Smooth muscle cell (in vitro differentiated cells): ENCODE results near the gene ATP8B4. TPM values are rescaled to one million over a fixed set of nuclear protein-coding genes. Genes with fewer than 3 reads are reported as not detected.

Experiments used
- DNase-seq: peaks from one replicate; lab custom pipeline; 2025; ENCODE audit not compliant: unreplicated experiment; lab: John Stamatoyannopoulos, UW
- H2AFZ ChIP-seq: fragments of 200-600 bp; sonication (generic); 2 replicates; pipeline ENCODE4 v1.6.0; 2016; ENCODE audit warnings: antibody characterized with exemption, low read depth, mild to moderate bottlenecking
- H3F3A ChIP-seq: fragments of 200-600 bp; sonication (generic); 2 replicates; pipeline ENCODE4 v1.6.0; 2017; ENCODE audit warnings: antibody characterized with exemption, low read depth
- H3K27ac ChIP-seq: fragments of 200-600 bp; sonication (generic); 2 replicates; pipeline ENCODE4 v1.5.1; 2016; ENCODE audit warnings: low read depth, mild to moderate bottlenecking
- H3K27me3 ChIP-seq: fragments of 200-600 bp; sonication (generic); 2 replicates; pipeline ENCODE4 v1.6.1; 2016; ENCODE audit warnings: low read depth, mild to moderate bottlenecking
- H3K36me3 ChIP-seq: fragments of 200-600 bp; sonication (generic); 2 replicates; pipeline ENCODE4 v1.5.1; 2016; ENCODE audit warnings: low read depth
- H3K4me1 ChIP-seq: fragments of 200-600 bp; sonication (generic); 2 replicates; pipeline ENCODE4 v1.5.1; 2016; ENCODE audit warnings: low read depth
- H3K4me2 ChIP-seq: fragments of 200-600 bp; sonication (generic); 2 replicates; pipeline ENCODE4 v1.6.0; 2016; ENCODE audit warnings: mild to moderate bottlenecking
- H3K4me3 ChIP-seq: fragments of 200-600 bp; sonication (generic); 2 replicates; pipeline ENCODE4 v1.5.1; 2016; ENCODE audit warnings: mild to moderate bottlenecking
- H3K79me2 ChIP-seq: fragments of 200-600 bp; sonication (generic); 2 replicates; pipeline ENCODE4 v1.6.0; 2016; ENCODE audit warnings: low read depth, mild to moderate bottlenecking
- H3K9ac ChIP-seq: fragments of 200-600 bp; sonication (generic); 2 replicates; pipeline ENCODE4 v1.6.0; 2016; ENCODE audit warnings: low read depth
- H3K9me3 ChIP-seq: fragments of 200-600 bp; sonication (generic); replicated peaks from 2 replicates; pipeline ENCODE4 v1.5.1; 2016; ENCODE audit warnings: low read depth
- H4K20me1 ChIP-seq: fragments of 200-600 bp; sonication (generic); 2 replicates; pipeline ENCODE4 v1.6.0; 2016; ENCODE audit warnings: low read depth
- WGBS: methylation state at CpG from one replicate; pipeline ENCODE4 v1.1.7; 2016; ENCODE audit warnings: low lambda C conversion rate; 5-methylcytosine and 5-hydroxymethylcytosine counted together
- polyA plus RNA-seq: library from polyadenylated mRNA; unstranded; fragments of >200 nt; fragmentation: Nextera tagmentation; extraction: Ambion mirVana; gene quantifications from 2 replicates; pipeline ENCODE4 v1.2.1, GENCODE V29; 2016
- total RNA-seq: library from RNA; depleted of rRNA; stranded (reverse); fragments of >200 nt; gene quantifications from 2 replicates; pipeline ENCODE4 v1.2.3, GENCODE V29; 2014
- TF ChIP-seq, protein P1 (sequence below): fragments of 200-600 bp; sonication (generic); IDR thresholded peaks from 2 replicates; pipeline ENCODE4 v1.5.1; 2017; ENCODE audit warnings: borderline replicate concordance, mild to moderate bottlenecking, antibody characterized with exemption; ENCODE audit not compliant: insufficient read depth, poor library complexity, severe bottlenecking

The ATP8B4 gene
- total and polyA plus RNA-seq, 2 experiments from 2014 or later = 21.7 to 60.5 TPM

DNA sequence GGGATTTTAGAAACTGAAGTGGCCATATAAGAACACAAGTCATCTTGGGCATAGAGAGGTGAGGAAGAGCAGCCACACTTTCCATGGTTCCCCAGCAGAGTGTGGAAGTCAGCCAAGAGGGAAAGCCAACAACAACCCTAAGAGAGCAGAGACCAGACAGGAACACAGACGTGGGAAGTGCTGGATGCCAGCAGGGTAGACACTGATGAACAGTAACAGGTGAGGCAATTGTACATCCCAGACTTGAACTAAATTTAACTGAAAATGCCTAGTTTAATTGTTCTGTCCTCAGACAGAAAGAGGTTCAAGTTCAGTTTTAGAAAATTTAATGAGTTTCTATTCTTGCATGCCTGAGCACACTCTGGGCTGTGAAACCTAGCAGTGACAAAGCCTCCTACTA, 212.1 kb downstream of the ATP8B4 start:
- Histone ChIP-seq H3K9me3 (peaks cover 13% of the 10 kb centered on the region), H4K20me1 (no peaks in the 10 kb centered on the region), H3K4me3 (no peak overlapping the region), H2AFZ (no peak overlapping the region), H3K4me2 (no peak overlapping the region), H3K27me3 (no peaks in the 10 kb centered on the region), H3F3A (peaks cover 10% of the 10 kb centered on the region), H3K9ac (no peak overlapping the region), H3K36me3 (peaks cover 11% of the 10 kb centered on the region), H3K27ac (no peak overlapping the region), H3K4me1 (peaks cover 2% of the 10 kb centered on the region), H3K79me2 (no peaks in the 10 kb centered on the region)
- no peak for DNase-seq
- 63% methylated on average over 1 of the region's 1 CpG for WGBS
- TF ChIP-seq, protein P1, sequence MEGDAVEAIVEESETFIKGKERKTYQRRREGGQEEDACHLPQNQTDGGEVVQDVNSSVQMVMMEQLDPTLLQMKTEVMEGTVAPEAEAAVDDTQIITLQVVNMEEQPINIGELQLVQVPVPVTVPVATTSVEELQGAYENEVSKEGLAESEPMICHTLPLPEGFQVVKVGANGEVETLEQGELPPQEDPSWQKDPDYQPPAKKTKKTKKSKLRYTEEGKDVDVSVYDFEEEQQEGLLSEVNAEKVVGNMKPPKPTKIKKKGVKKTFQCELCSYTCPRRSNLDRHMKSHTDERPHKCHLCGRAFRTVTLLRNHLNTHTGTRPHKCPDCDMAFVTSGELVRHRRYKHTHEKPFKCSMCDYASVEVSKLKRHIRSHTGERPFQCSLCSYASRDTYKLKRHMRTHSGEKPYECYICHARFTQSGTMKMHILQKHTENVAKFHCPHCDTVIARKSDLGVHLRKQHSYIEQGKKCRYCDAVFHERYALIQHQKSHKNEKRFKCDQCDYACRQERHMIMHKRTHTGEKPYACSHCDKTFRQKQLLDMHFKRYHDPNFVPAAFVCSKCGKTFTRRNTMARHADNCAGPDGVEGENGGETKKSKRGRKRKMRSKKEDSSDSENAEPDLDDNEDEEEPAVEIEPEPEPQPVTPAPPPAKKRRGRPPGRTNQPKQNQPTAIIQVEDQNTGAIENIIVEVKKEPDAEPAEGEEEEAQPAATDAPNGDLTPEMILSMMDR = no peak

DNA sequence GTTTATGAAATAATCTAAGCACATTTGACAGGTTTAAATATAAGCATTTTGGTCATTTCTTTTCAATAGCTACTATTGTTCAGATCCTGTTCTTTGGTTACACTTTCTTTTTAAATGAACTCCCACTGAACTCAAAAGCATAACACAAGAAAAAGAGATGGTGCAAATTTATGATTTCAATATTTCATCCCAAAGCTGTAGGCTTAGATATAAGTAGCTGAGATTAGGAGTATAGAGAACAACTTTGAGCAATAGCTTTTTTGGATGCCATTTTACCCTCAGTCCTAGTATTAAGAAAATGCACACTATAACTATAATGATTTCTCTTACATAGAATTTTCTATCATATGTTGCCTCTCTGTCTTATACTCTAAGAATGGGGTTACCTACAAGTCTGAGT, 213.8 kb downstream of the ATP8B4 start:
- peaks cover 4% of the 10 kb centered on the region for H3K9me3 ChIP-seq
- peak overlapping the region; percentile 56 for H2AFZ ChIP-seq
- peaks cover 21% of the 10 kb centered on the region for H3F3A ChIP-seq
- no peak overlapping the region for H3K9ac ChIP-seq
- no peak overlapping the region for H3K4me2 ChIP-seq
- H3K4me3 ChIP-seq = no peak overlapping the region
- peaks cover 3% of the 10 kb centered on the region for H3K36me3 ChIP-seq
- no peak for DNase-seq
- H3K27me3 ChIP-seq = no peaks in the 10 kb centered on the region
- H3K27ac ChIP-seq = no peak overlapping the region
- no peaks in the 10 kb centered on the region for H4K20me1 ChIP-seq
- no peaks in the 10 kb centered on the region for H3K79me2 ChIP-seq
- peaks cover 18% of the 10 kb centered on the region for H3K4me1 ChIP-seq
- TF ChIP-seq, protein P1 = no peak

DNA sequence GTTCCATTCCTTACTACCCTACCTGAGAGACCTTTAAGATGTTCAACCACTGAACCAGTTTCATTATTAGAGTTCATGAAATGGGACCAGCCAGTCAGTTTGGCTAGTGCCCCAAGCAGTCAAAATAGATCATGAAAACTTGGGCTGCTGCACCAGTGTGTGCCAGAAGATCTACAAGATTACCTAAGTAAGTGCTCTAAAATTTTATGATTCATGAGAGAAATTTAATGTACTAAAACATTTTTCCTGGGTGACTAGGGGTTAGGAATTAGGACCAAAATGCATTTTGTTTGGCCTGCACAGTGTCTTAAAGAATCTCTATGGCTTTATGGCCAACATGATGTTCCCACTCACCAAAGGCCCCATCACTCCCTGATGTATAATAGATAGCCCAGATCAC, 214.7 kb downstream of the ATP8B4 start:
- TF ChIP-seq, protein P1 = no peak
- H3K9me3 ChIP-seq = no peaks in the 10 kb centered on the region
- H3K4me2 ChIP-seq = no peak overlapping the region
- no peaks in the 10 kb centered on the region for H3K79me2 ChIP-seq
- no peaks in the 10 kb centered on the region for H3K36me3 ChIP-seq
- H4K20me1 ChIP-seq = no peaks in the 10 kb centered on the region
- H2AFZ ChIP-seq = no peak overlapping the region
- no peak overlapping the region for H3K4me3 ChIP-seq
- H3K27me3 ChIP-seq = no peaks in the 10 kb centered on the region
- peaks cover 26% of the 10 kb centered on the region for H3F3A ChIP-seq
- no peak for DNase-seq
- H3K27ac ChIP-seq = peak overlapping the region; percentile 67
- H3K4me1 ChIP-seq = peaks cover 27% of the 10 kb centered on the region
- H3K9ac ChIP-seq = no peak overlapping the region

DNA sequence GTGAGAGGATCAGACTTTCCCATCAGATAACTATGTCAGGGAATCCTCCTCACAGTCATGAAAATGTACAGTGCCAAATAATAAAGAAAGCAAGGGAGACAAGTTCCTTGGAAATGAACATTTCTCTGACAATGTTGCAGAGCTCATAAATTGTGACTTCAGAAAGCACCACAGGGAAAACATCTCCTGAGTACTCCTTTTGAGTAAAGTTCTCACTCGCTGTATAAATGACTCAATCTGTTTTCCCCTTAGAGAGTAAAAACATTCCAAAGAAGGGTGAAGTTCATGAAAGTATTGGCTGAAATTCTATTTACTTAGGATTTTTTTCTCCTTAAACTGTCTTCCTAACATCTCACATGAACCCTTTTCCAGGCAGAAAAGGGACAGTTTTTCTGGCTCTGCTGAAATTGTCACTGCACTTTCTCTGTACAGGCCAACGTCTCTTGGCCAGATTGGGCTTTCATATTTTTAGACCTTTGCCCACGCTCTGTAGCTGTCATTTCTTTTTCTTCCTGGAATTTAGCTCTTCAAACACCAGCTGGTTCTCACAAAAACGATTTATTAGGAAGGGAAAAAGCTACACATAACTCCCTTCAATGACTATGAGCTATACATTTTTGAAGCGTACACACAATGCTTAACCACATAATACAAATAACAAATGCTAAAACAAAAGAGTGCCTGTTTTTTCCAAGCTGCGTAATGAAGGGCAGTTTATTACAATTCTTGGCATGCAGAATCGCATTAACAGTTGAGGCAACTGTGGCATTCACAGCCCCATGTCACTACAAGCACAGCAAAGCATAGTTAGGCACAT, 216.1 kb downstream of the ATP8B4 start:
- Histone ChIP-seq H3K4me1 (peaks cover 32% of the 10 kb centered on the region), H3K4me2 (peak overlapping the region; percentile 49), H3K79me2 (no peaks in the 10 kb centered on the region), H3K9ac (peak overlapping the region; percentile 1), H3K36me3 (no peaks in the 10 kb centered on the region), H4K20me1 (no peaks in the 10 kb centered on the region), H2AFZ (peak overlapping the region; percentile 28), H3K27ac (peak overlapping the region; percentile 67), H3F3A (peaks cover 30% of the 10 kb centered on the region), H3K4me3 (no peak overlapping the region), H3K9me3 (no peaks in the 10 kb centered on the region), H3K27me3 (no peaks in the 10 kb centered on the region)
- TF ChIP-seq, protein P1 = no peak
- 31% methylated on average over 7 of the region's 7 CpGs for WGBS
- DNase-seq = no peak
